SHP77 treated with DMSO at 0.1 percent for 48 hours (cell line): Measurements from ENCODE around the gene RENBP.

ENCODE experiments used
- DNase-seq: peaks from one replicate; lab custom pipeline; 2025; lab: John Stamatoyannopoulos, UW

The RENBP gene

GRCh38 chrX:153933748-153934147, 10.7 kb downstream of the RENBP start:
- no peak for DNase-seq

- no peak for DNase-seq
Measured at GRCh38 chrX:153932220-153932915, 12.1 kb downstream of the RENBP start.

GRCh38 chrX:153931748-153932147, 12.7 kb downstream of the RENBP start:
- no peak for DNase-seq

DNA sequence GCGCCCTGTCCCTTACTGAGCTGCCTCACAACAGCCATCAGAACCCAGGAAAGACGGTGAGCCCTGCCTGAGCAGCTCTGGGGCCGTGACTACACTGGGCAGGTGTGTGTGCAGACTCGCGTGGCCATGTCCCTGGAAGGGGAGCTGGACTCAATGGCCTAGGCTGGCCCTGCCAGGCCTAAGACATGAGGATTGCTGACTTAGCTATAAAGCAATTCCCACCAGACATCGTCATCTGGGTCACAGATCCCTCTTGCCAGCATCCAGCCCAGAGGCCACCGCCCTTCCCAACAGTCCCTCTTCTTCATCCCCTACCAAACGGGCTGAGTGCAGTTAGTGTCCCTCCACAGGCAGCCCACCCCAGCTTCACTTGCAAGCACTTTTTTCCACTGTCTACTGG, 13.3 kb downstream of the RENBP start:
- DNase-seq, result no peak

DNA sequence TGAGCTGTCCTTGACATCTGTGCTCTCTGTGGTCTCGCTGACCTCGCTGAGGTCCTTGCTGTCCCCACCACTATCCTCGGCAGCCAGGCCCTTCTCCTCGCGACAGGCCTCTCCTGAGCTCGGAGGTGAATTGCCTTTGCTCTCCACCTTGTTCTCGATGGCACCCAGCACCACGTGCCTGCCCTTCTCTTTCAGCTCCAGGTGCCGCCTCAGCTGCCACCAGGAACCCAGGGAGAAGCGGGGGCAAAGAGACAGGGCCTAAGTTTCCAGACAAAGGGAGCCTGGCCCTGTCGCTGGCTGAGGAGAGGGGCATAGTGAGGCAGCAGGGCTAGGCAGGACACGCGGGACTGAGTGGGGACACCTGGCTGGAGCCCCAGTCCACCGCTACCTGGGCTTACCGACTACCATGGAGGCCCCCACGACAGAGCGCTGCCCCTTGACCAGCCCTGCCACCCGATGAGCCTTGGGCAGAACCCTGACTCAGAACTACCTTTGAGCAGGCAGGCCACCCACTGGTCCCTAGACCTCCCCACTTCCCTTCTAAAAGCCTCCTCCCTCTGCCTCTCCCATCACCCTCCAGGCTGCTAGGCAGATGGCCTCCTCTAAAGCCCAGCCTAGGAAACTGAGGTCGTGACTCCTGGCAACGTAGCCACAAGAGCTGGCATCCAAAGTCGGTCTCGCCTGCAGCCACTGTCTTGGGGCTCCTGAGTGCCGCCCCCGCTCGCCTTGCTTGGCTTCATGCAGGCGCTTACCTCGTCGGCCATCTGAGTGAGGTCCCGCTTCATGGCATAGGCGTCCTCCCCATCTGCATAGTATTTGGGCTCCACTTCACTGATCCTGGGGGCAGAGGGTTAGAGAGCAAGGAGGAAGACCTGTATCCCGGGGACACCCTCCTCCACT, 14.2 kb downstream of the RENBP start:
- DNase-seq, result no peak

- DNase-seq, result no peak
Measured at GRCh38 chrX:153929576-153929975, 14.9 kb downstream of the RENBP start.

DNA sequence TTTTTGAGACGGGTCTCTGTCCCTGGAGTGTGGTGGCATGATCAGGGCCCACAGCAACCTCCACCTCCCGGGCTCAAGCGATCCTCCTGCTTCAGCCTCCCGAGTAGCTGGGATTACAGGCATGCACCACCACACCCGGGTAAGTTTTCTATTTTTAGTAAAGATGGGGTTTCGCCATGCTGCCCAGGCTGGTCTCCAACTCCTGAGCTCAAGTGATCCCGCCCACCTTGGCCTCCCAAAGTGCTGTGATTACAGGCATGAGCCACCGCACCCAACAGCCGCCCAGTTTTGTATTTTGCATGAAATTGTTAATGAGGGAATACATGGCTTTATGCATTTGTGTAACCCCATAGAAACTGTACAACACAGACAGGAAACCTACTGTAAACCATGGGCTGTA, 15.6 kb downstream of the RENBP start:
- no peak for DNase-seq

DNA sequence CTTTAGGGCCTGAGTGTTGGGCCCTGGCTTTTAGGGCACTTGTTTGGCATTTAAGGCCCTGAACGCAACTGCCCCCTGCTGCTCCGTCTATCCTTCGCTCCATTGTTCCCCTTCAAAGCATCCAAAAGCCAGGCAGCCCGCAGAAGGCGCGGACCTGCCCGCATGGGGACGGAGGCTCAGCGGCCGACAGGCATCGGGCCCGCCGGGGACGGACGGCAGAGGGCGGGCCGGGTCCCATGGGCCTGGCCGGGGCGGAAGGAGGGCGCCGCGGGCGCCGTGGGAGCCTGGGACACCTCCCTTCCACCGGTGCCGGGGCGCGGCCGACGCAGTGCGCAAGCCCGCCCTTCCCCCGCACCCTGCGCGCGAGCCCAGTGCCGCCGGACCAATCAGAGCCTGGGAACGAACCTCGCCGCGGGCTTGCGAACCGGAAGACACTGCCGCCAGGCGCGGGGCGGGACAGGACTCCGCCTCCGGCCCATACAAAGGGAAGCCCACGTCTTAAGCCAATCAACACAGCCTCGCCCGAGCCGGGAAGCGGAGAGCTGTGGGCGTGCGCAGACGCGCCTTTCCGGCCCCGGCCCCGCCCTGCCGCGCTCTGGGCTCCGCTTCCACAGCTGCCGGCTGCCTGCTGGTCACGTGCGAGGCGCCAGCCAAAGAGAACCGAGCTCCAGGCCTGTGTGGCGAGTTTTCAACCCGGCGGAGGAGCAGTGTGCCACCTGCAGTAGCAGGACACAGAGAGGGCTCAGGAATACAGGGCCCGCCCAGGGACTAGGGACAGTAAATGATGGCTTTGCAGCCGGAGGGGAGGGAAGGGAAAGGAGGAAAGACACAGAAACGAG, 16.3 kb downstream of the RENBP start:
- DNase-seq, result peak; percentile 85

DNA sequence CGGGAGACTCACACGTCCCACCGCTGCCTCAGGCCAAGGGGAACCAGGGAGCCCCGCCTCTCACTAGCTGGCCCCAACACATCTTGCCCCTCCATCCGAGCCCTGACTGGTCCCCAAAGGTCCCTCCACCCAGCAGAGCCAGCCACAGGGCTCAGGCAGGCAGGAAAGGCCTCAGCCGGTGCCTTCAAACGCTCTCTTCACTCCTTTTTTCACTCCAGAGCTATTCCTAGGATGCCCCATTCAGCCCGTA, 16.8 kb downstream of the RENBP start:
- DNase-seq, result no peak

- DNase-seq, result peak; percentile 22
Measured at GRCh38 chrX:153926858-153927671, 17.4 kb downstream of the RENBP start.

- DNase-seq, result no peak
Measured at GRCh38 chrX:153926552-153926857, 17.9 kb downstream of the RENBP start.

- no peak for DNase-seq
Measured at GRCh38 chrX:153925739-153926551, 18.5 kb downstream of the RENBP start, which contains the start of gene ARHGAP4. TSS of gene ARHGAP4 (minus strand) at chrX:153926264. CDS start at chrX:153926202, 62 bp downstream.

DNA sequence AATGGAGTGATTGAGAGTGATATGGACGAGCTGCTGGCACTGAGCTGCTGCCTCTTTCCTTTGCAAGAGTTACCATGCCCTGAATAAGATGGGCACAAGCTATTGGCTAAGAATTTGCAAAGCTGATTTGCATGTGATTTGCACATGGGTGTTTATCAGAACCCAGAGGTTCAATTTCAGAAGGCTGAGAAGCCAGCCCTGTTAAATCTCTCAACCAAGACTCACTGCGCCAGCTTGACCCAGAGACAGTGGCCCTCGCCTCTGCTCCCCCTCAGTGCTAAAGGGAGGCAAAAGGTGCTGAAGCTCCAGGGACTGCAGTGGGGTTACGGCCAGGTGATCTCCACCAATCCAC, 19.1 kb downstream of the RENBP start:
- DNase-seq, result no peak

GRCh38 chrX:153924149-153924861, 20.1 kb downstream of the RENBP start:
- no peak for DNase-seq

GRCh38 chrX:153922932-153923857, 21.2 kb downstream of the RENBP start:
- DNase-seq, result no peak

- DNase-seq, result no peak
Measured at GRCh38 chrX:153921511-153922446, 22.7 kb downstream of the RENBP start.

DNA sequence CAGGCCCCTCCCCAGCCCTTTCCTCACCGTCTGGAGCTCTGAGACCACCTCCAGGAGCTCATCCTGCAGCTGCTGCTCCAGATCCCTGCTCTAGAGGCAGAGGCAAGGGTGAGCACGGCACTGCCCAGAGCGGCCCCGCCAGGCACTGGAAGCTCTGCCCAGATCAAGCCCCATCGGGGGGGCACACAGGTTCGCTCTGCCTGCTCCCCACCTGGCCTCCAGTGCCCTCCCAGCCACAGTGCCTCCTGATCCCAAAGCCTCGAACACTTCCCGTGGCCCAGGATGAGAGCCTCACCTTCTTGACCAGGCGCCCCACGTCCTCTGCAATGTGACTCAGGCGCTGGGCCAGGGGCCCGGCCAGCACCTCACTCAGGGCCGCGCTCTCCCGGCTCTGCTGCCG, 23.4 kb downstream of the RENBP start:
- no peak for DNase-seq

- DNase-seq, result no peak
Measured at GRCh38 chrX:153920546-153920945, 23.9 kb downstream of the RENBP start.
